ENCODE data around the gene GAB1. TPM values are rescaled to one million over a fixed set of nuclear protein-coding genes. Genes with fewer than 3 reads are reported as not detected.

Gene GAB1
- total RNA-seq, 1 donor from 2014 or later: 63.3 TPM

- no peaks in the 10 kb centered on the region for H3K9me3 ChIP-seq
- TF ChIP-seq, protein P1, sequence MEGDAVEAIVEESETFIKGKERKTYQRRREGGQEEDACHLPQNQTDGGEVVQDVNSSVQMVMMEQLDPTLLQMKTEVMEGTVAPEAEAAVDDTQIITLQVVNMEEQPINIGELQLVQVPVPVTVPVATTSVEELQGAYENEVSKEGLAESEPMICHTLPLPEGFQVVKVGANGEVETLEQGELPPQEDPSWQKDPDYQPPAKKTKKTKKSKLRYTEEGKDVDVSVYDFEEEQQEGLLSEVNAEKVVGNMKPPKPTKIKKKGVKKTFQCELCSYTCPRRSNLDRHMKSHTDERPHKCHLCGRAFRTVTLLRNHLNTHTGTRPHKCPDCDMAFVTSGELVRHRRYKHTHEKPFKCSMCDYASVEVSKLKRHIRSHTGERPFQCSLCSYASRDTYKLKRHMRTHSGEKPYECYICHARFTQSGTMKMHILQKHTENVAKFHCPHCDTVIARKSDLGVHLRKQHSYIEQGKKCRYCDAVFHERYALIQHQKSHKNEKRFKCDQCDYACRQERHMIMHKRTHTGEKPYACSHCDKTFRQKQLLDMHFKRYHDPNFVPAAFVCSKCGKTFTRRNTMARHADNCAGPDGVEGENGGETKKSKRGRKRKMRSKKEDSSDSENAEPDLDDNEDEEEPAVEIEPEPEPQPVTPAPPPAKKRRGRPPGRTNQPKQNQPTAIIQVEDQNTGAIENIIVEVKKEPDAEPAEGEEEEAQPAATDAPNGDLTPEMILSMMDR (IDR thresholded peaks at IDR 0.05): no peak
- no peak for DNase-seq
- no peak for ATAC-seq
- intact Hi-C loops (cut with DNase I): no loop called here
- H3K36me3 ChIP-seq: no peaks in the 10 kb centered on the region
- H3K4me1 ChIP-seq: no peaks in the 10 kb centered on the region
- no peak overlapping the region for H3K4me3 ChIP-seq
- no peak overlapping the region for H3K27ac ChIP-seq
- no peaks in the 10 kb centered on the region for H3K27me3 ChIP-seq (ENCODE audit: low read depth)
These were observed 22.7 kb upstream of the GAB1 start for GRCh38 chr4:143313996-143314395.

GRCh38 chr4:143320113-143320512, 16.6 kb upstream of the GAB1 start:
- Histone ChIP-seq H3K9me3 (no peaks in the 10 kb centered on the region), H3K4me1 (no peaks in the 10 kb centered on the region), H3K36me3 (no peaks in the 10 kb centered on the region), H3K27ac (no peak overlapping the region), H3K27me3 (ENCODE audit: low read depth) (no peaks in the 10 kb centered on the region), H3K4me3 (no peak overlapping the region)
- no peak for DNase-seq
- TF ChIP-seq, protein P1 (IDR thresholded peaks at IDR 0.05): no peak
- intact Hi-C loops (cut with DNase I): no loop called here
- no peak for ATAC-seq

GRCh38 chr4:143326735-143327134, 9.9 kb upstream of the GAB1 start:
- TF ChIP-seq, protein P1 (IDR thresholded peaks at IDR 0.05): no peak
- DNase-seq (no peak), ATAC-seq (no peak)
- H3K27me3 ChIP-seq (ENCODE audit: low read depth): no peaks in the 10 kb centered on the region
- H3K4me1 ChIP-seq: no peaks in the 10 kb centered on the region
- no peaks in the 10 kb centered on the region for H3K36me3 ChIP-seq
- no peak overlapping the region for H3K27ac ChIP-seq
- H3K4me3 ChIP-seq: no peak overlapping the region
- intact Hi-C loops (cut with DNase I): no loop called here
- H3K9me3 ChIP-seq: no peaks in the 10 kb centered on the region

- H3K27ac ChIP-seq: no peak overlapping the region
- no peaks in the 10 kb centered on the region for H3K27me3 ChIP-seq (ENCODE audit: low read depth)
- no peaks in the 10 kb centered on the region for H3K9me3 ChIP-seq
- DNase-seq (no peak), ATAC-seq (no peak)
- H3K4me3 ChIP-seq: no peak overlapping the region
- TF ChIP-seq, protein P1 (IDR thresholded peaks at IDR 0.05): no peak
- intact Hi-C loops (cut with DNase I): no loop called here
- H3K36me3 ChIP-seq: no peaks in the 10 kb centered on the region
- H3K4me1 ChIP-seq: no peaks in the 10 kb centered on the region
These were observed 6.7 kb upstream of the GAB1 start for GRCh38 chr4:143329985-143330384.

DNA sequence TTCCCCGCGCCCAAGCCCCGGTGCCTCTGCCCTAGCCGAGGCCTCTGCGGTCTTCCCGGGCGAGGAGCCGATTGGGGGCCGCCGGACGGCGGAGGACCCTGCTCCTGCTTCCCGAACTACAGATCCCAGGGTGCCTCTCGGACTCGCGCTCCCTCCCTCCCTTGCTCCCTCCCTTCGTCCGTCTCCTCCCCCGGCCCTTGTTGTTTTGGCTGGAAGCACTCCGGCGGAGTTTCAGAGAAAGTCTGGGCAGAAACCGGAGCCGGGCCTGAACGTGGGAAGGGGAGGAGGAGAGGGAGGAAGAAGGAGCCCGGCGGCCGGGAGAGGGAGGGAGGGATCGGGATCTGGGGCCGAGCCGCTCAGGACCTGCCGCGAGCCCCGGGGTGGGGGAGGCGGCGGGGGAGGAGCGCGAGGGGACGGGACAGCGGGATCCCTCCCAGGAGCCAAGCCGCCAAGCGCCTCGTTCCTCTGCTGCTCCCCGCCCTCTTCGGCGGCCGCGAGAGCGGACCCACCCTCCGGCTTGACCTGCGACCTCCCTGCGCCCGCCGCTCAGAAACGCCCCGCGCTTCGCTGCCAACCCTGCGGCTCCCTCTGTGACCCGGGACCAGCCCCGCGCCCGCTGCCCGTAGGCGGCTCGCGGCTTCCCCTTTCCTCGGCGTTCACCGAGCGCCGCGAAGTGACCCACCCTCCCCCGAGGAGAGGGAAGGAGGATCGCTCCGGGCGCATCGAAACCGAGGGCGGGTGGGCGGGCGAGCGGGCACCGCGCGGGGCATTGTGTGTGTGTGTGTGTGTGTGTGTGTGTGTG, 496 bp upstream of the GAB1 start:
- no peaks in the 10 kb centered on the region for H3K27me3 ChIP-seq (ENCODE audit: low read depth)
- ATAC-seq: peak; percentile 91 to 94
- H3K9me3 ChIP-seq: no peaks in the 10 kb centered on the region
- H3K36me3 ChIP-seq: no peaks in the 10 kb centered on the region
- DNase-seq: peak; percentile 94
- peaks cover 16% of the 10 kb centered on the region for H3K4me1 ChIP-seq
- H3K27ac ChIP-seq: peak overlapping the region; percentile 90
- TF ChIP-seq, protein P1 (IDR thresholded peaks at IDR 0.05): no peak
- H3K4me3 ChIP-seq: peak overlapping the region; percentile 95
- intact Hi-C loops (cut with DNase I): no loop called here

All from lower lobe of right lung (tissue), 2 donors.